Measurements from ENCODE around the gene OPCML.

OPCML gene

DNA sequence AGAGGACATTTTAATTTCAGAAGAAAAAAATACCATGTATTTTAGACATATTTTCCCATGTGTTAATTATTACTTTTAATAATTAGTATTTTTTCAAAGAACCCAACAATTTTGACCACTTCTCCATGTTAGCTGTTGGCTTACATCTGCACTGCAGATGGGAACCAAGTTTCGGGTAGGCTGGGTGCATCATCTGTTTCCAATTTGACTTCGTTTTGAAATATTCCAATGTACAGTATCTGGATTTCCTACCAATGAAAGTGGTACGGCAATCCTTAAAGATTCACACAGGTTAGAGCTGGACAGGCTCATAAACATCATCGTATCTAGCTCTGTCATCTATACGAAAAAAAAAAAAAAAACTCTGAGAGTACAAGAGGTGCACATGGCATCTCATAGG is 670.2 kb downstream of the OPCML start:
- H3K9me2 ChIP-seq (replicated peaks; ENCODE audit: insufficient read depth, low read length): no peaks in the 10 kb centered on the region
- no peaks in the 10 kb centered on the region for H3K9me3 ChIP-seq (replicated peaks; ENCODE audit: insufficient read depth, low read length)
- no peaks in the 10 kb centered on the region for H3K27me3 ChIP-seq (replicated peaks; ENCODE audit: insufficient read depth, low read length)
- TF ChIP-seq, protein P1, sequence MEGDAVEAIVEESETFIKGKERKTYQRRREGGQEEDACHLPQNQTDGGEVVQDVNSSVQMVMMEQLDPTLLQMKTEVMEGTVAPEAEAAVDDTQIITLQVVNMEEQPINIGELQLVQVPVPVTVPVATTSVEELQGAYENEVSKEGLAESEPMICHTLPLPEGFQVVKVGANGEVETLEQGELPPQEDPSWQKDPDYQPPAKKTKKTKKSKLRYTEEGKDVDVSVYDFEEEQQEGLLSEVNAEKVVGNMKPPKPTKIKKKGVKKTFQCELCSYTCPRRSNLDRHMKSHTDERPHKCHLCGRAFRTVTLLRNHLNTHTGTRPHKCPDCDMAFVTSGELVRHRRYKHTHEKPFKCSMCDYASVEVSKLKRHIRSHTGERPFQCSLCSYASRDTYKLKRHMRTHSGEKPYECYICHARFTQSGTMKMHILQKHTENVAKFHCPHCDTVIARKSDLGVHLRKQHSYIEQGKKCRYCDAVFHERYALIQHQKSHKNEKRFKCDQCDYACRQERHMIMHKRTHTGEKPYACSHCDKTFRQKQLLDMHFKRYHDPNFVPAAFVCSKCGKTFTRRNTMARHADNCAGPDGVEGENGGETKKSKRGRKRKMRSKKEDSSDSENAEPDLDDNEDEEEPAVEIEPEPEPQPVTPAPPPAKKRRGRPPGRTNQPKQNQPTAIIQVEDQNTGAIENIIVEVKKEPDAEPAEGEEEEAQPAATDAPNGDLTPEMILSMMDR (IDR thresholded peaks at IDR 0.05; ENCODE audit: low read length): no peak
- no peak for TF ChIP-seq EZH2 (optimal IDR thresholded peaks at IDR 0.05; ENCODE audit: low read depth, low read length)
- TF ChIP-seq EZH2phosphoT487 (IDR thresholded peaks at IDR 0.05; ENCODE audit: low read length): no peak
- no peak overlapping the region for H3K4me2 ChIP-seq (ENCODE audit: low read depth, low read length)
- no peaks in the 10 kb centered on the region for H3K36me3 ChIP-seq (replicated peaks; ENCODE audit: insufficient read depth, low read length)
- no peak overlapping the region for H3K4me3 ChIP-seq (ENCODE audit: low read length)
- no peak overlapping the region for H3K9ac ChIP-seq (ENCODE audit: low read length)
- no peaks in the 10 kb centered on the region for H3K4me1 ChIP-seq (ENCODE audit: low read length)
- H3K27ac ChIP-seq (ENCODE audit: low read length): no peak overlapping the region
- H3F3A ChIP-seq (ENCODE audit: insufficient read depth, low read length): no peaks in the 10 kb centered on the region
- H4K20me1 ChIP-seq (ENCODE audit: insufficient read depth, low read length): no peaks in the 10 kb centered on the region
- DNase-seq: no peak
- no peaks in the 10 kb centered on the region for H3K79me2 ChIP-seq (ENCODE audit: low read length)
- no peak overlapping the region for H2AFZ ChIP-seq (ENCODE audit: low read length)

DNA sequence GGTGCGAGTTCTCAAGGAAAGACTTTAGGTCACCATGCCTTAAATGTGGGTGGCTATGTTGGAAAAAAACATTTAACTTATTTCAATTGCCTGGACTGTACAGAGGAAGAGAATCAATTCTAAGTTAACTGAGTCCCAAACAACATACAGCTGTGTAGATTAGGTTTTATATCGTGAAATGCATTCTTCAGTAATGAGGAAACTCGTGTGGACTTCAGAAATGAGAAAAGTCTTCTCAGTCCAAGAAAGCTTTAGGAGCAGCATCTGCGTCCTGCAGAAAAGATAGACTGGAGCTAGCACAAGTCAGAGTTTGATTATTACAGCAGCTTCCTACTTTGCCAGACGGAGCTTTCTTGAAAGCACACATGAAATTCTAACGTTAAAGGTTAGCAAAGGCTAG is 673.0 kb downstream of the OPCML start:
- DNase-seq: no peak
- no peaks in the 10 kb centered on the region for H3K27me3 ChIP-seq (replicated peaks; ENCODE audit: insufficient read depth, low read length)
- no peak overlapping the region for H3K27ac ChIP-seq (ENCODE audit: low read length)
- H3K9me2 ChIP-seq (replicated peaks; ENCODE audit: insufficient read depth, low read length): no peaks in the 10 kb centered on the region
- no peak overlapping the region for H2AFZ ChIP-seq (ENCODE audit: low read length)
- no peaks in the 10 kb centered on the region for H3F3A ChIP-seq (ENCODE audit: insufficient read depth, low read length)
- H3K36me3 ChIP-seq (replicated peaks; ENCODE audit: insufficient read depth, low read length): no peaks in the 10 kb centered on the region
- H3K79me2 ChIP-seq (ENCODE audit: low read length): no peaks in the 10 kb centered on the region
- no peaks in the 10 kb centered on the region for H3K4me1 ChIP-seq (ENCODE audit: low read length)
- TF ChIP-seq, protein P1 (IDR thresholded peaks at IDR 0.05; ENCODE audit: low read length): no peak
- TF ChIP-seq EZH2 (optimal IDR thresholded peaks at IDR 0.05; ENCODE audit: low read depth, low read length) (no peak), EZH2phosphoT487 (IDR thresholded peaks at IDR 0.05; ENCODE audit: low read length) (no peak)
- H3K9ac ChIP-seq (ENCODE audit: low read length): no peak overlapping the region
- no peaks in the 10 kb centered on the region for H4K20me1 ChIP-seq (ENCODE audit: insufficient read depth, low read length)
- no peaks in the 10 kb centered on the region for H3K9me3 ChIP-seq (replicated peaks; ENCODE audit: insufficient read depth, low read length)
- no peak overlapping the region for H3K4me3 ChIP-seq (ENCODE audit: low read length)
- no peak overlapping the region for H3K4me2 ChIP-seq (ENCODE audit: low read depth, low read length)

DNA sequence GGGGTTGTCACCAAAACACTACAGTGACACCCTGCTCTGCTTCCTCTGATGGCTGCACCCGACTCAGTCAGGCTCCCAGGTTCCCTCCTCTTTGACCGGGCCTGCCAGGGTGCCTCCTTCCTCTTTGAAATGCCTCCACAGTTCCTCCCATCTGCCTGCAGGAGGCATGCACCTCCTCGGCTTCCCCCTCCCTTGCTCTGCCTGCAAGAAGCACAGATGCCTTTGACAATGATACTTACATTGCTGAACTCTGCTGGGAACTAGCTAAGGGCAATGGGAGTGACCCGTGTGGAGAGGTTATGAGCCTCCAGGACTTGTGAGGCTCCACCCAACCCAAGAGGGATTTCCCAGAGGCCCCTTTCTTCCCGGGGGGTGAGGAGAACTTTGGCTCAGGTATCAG is 674.1 kb downstream of the OPCML start:
- H3K9me3 ChIP-seq (replicated peaks; ENCODE audit: insufficient read depth, low read length): no peaks in the 10 kb centered on the region
- no peak overlapping the region for H3K4me2 ChIP-seq (ENCODE audit: low read depth, low read length)
- TF ChIP-seq EZH2 (optimal IDR thresholded peaks at IDR 0.05; ENCODE audit: low read depth, low read length) (no peak), EZH2phosphoT487 (IDR thresholded peaks at IDR 0.05; ENCODE audit: low read length) (no peak)
- TF ChIP-seq, protein P1 (IDR thresholded peaks at IDR 0.05; ENCODE audit: low read length): no peak
- no peaks in the 10 kb centered on the region for H3K36me3 ChIP-seq (replicated peaks; ENCODE audit: insufficient read depth, low read length)
- H3K9ac ChIP-seq (ENCODE audit: low read length): no peak overlapping the region
- H3K27me3 ChIP-seq (replicated peaks; ENCODE audit: insufficient read depth, low read length): no peaks in the 10 kb centered on the region
- H4K20me1 ChIP-seq (ENCODE audit: insufficient read depth, low read length): no peaks in the 10 kb centered on the region
- H3F3A ChIP-seq (ENCODE audit: insufficient read depth, low read length): no peaks in the 10 kb centered on the region
- H3K79me2 ChIP-seq (ENCODE audit: low read length): no peaks in the 10 kb centered on the region
- no peak overlapping the region for H3K4me3 ChIP-seq (ENCODE audit: low read length)
- no peak overlapping the region for H2AFZ ChIP-seq (ENCODE audit: low read length)
- no peaks in the 10 kb centered on the region for H3K9me2 ChIP-seq (replicated peaks; ENCODE audit: insufficient read depth, low read length)
- H3K4me1 ChIP-seq (ENCODE audit: low read length): no peaks in the 10 kb centered on the region
- no peak overlapping the region for H3K27ac ChIP-seq (ENCODE audit: low read length)
- DNase-seq: no peak
